Activated T-cell treated with anti-CD3 and anti-CD28 coated beads, Interleukin-2, amount 50 U/mL, for 48 hours (primary cell): Measurements from ENCODE around the gene BAIAP3.
"Not testable (repeated sequence)": the region's sequence is repeated elsewhere in the genome, so short reads cannot be mapped to it uniquely, and the experiment has no call there.

ENCODE experiments used
- DNase-seq, 2 experiments: peaks; one replicate each; pipeline ENCODE4 v3.0.0-alpha.2; 2020

Gene BAIAP3

GRCh38 chr16:1333149-1333812, at the start of gene BAIAP3:
Gene BAIAP3, plus strand, starts transcription at chr16:1333645. Its CDS starts 4,905 bp downstream, at chr16:1338550.
- DNase-seq: peak in 1 of 2 experiments; percentile 64

- DNase-seq: no peak
Measured at GRCh38 chr16:1283996-1284616, 49.3 kb upstream of the BAIAP3 start.

- no peak for DNase-seq
Measured at GRCh38 chr16:1285669-1286512, 47.6 kb upstream of the BAIAP3 start.

DNA sequence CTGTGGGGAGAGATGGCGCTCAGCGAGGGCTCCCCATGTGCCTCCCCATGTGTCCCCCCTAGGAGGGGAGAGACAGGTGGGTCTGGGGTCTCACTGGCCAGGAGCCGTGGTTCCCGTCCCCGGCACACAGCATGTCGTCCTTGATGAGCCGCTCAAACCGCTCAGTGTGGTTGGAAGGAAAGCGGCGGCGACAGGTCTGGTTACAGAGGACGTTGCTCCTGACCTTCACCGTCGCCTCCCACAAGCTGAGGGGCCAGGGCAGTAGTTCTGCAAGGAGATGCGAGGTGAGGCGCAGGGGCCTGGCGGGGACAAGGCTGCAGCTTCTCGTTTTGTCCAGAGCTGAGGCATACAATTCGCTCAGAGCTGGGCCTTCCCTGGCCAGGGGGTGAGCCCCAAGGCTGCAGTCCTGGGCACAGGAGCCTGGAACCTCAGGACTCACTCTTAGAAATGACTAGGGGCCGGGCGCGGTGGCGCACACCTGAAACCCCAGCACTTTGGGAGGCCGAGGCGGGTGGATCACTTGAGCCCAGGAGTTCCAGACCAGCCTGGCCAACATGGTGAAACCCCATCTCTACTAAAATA, 46.8 kb upstream of the BAIAP3 start:
- no peak for DNase-seq

DNA sequence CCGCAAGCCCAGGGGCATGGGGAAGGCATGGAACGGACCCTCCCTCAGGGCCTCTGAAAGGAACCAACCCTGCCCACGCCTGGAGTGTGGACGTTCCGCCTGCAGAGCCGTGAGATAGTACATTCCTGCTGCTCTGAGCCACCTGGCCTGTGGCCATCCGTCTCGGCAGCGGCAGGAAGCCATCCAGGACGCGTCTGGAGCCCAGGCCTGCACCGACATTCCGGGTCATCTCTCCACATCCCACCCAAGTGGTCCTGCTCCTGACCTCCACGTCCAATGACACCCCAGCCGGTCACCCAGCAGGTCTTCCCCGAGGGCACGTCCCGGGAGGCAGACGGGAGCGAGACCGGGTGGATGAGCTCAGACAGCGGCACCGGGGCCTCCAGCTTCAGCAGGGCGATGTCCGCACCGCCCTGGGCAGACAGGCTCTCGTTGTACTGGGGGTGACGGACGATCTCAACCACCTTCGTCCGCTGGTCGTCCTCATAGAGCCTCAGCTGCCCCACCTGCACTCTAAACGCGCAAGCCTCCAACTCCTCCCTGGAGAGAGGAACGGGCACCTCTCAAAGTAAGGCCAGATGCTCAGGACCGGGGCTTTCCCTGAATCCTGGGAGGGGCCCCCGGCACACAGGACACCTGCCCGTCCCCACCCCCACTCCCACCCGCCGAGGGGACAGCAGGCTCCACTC, 45.3 kb upstream of the BAIAP3 start:
- no peak for DNase-seq

GRCh38 chr16:1288813-1289476, 44.5 kb upstream of the BAIAP3 start:
- DNase-seq: no peak

GRCh38 chr16:1289477-1289866, 44.0 kb upstream of the BAIAP3 start:
- DNase-seq: no peak

- DNase-seq: no peak
Measured at GRCh38 chr16:1290063-1290501, 43.4 kb upstream of the BAIAP3 start.

DNA sequence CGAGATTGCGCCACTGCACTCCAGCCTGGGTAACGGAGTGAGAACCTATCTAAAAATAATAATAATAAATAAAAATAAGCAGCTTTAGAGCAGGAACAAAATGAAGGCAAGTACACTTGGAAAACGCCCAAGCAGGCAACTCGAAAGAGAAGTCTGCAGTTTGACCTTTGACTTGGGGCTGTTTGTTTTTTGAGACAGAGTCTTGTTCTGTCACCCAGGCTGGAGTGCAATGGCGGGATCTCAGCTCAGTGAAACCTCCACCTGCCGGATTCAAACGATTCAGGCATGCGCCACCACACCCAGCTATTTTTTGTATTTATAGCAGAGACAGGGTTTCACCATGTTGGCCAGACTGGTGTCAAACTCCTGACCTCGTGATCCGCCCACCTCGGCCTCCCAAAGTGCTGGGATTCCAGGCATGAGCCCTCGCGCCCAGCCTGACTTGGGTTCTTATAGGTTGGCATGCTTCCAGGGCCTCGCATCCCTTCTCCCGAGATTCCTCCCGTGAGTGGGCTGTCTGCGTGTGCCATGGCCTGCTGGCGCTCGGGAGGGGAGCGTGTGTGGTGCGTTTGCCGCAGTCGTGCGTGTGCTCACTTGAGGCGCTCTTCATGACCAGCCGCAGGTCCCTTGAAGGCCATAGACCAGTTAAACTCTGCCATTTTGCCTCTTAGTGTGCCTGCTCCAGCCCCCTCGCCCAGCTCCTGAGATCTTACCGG, 42.4 kb upstream of the BAIAP3 start:
- no peak for DNase-seq

DNA sequence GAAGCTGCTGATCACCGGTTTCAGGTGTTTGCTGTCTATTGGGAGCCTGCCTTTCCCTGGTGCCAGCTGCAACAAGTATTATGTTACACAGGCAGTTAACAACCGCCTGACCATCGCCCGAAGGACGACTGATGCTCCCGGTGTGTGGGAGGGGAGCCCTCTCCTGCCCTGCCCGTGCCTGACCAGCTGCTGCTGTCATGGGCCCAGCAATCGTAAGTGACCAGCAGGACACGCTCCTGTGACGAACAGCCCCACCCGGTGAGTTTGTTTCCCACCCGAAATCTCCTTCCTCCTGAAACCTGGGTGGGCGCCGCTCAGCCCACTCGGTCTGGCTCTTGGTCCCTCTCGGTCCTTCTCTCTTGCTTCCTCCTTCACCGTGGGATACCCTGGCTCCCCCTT, 41.9 kb upstream of the BAIAP3 start:
- no peak for DNase-seq

- DNase-seq: not testable (repeated sequence)
Measured at GRCh38 chr16:1292208-1292607, 41.2 kb upstream of the BAIAP3 start.

DNA sequence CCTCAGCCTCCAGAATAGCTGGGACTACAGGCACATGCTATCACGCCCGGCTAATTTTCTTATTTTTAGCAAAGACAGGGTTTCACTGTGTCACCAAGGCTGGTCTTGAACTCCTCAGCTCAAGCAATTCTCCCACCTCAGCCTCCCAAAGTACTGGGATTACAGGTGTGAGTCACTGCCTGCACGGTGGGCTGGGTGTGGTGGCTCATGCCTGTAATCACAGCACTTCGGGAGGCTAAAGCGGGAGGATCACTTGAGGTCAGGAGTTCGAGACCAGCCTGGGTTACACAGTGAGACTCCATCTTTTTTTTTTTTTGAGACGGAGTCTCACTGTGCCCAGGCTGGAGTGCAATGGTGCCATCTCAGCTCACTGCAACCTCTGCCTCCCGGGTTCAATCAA, 40.6 kb upstream of the BAIAP3 start:
- DNase-seq: not testable (repeated sequence)

- DNase-seq: no peak
Measured at GRCh38 chr16:1293921-1294656, 39.4 kb upstream of the BAIAP3 start.

- DNase-seq: no peak
Measured at GRCh38 chr16:1295465-1295864, 38.0 kb upstream of the BAIAP3 start.

GRCh38 chr16:1296688-1297017, 36.8 kb upstream of the BAIAP3 start:
- DNase-seq: not testable (repeated sequence)

DNA sequence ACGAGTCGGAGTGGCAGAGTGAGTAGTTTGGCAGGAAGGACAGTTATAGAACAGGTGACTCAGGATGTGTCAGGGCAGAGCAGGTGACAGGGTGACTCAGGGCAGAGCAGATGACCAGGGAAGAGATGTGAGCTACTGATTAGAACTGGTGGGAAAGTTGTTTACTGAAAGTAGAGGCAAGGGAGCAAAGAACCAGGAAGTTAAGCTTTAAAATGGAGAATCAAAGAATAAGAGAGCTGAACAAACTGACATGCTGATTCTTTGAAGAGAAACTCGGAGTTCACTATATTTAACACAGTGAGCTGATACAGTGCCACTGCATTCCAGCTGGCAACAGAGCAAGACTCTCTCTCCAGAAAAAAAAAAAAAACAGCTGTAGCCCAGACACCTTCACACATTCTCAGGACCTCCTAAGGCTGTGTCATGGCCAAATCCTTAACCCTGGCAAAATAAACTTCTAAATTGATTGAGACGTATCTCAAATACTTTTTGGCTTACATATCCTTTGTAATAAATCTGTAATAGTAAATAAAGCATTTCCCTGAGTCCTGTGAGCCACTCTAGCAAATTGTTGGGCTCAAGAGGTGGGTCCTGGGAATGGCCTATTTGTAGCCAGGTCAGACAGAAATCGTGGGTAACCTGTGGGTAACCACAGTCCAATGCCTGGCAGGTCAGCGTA, 36.3 kb upstream of the BAIAP3 start:
- peak in 1 of 2 experiments; percentile 43 for DNase-seq

DNA sequence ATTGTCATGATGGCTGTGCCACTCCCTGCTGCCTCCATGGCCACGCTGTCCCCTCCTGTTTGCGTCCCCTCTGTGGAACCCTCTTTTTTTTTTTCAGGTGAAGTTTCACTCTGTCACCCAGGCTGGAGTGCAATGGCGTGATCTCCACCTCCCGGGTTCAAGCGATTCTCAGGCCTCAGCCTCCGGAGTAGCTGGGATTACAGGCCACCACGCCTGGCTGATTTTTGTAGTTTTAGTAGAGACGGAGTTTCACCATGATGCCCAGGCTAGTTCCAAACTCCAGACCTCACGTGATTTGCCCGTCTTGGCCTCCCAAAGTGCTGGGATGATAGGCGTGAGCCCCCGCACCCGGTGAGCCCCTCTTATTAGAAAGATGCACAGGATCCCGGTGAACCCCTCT, 35.0 kb upstream of the BAIAP3 start:
- DNase-seq: no peak

- no peak for DNase-seq
Measured at GRCh38 chr16:1299012-1299867, 34.2 kb upstream of the BAIAP3 start.

DNA sequence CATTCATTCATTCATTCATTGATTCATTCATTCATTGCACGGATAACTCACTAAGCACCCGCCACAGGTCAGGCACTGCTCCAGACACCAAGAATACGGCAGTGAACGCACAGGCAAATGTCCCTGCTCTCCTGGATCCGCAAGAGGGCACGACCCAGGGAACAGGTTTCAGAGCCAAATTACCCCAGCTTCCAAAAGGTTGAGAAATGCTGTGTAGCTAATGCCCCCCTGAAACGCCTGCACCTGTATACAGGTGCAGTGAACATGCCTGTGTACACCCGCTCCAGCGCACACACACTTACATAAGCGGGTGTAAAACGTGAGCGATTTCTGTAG, 33.6 kb upstream of the BAIAP3 start:
- DNase-seq: no peak
